Endothelial cell of umbilical vein (primary cell): ENCODE measurements around the gene ZIC4. TPM values are rescaled to one million over a fixed set of nuclear protein-coding genes. Genes with fewer than 3 reads are reported as not detected.

Experiments
- BruUV-seq: library from RNA; stranded (reverse); fragments of 400-500 nt; replicated peaks from 2 replicates; lab custom pipeline; 2021; lab: Mats Ljungman, UMichigan
- CTCF ChIA-PET: fragments of 300-600, 350-600 bp; sonication (Branson Sonifier 250); formaldehyde crosslinking; loops from one replicate; lab custom pipeline; 2021; ENCODE audit warnings: antibody characterized with exemption, inconsistent platforms; lab: Charles Lee
- POLR2A ChIA-PET: fragments of 300-600, 350-600 bp; sonication (Branson Sonifier 250); formaldehyde crosslinking; loops from one replicate; lab custom pipeline; 2021; ENCODE audit warnings: antibody characterized with exemption, inconsistent platforms; lab: Charles Lee
- DNase-seq: peaks from one replicate; pipeline ENCODE4 v3.0.0-alpha.2; 2011; ENCODE audit warnings: low read depth, low spot score
- FAIRE-seq: peaks from 2 replicates; lab custom pipeline; 2011; peaks lifted over from hg19 to GRCh38; lab: Jason Lieb, UNC
- H2AFZ ChIP-seq: 2 replicates; pipeline ENCODE4 v1.6.0; 2012; ENCODE audit warnings: low read depth, low read length, control low read depth, inconsistent platforms
- H3K27ac ChIP-seq: 2 replicates; pipeline ENCODE4 v1.5.1; 2011; ENCODE audit warnings: low read depth, mild to moderate bottlenecking, control low read depth, low read length, moderate library complexity; ENCODE audit not compliant: insufficient read depth
- H3K27me3 ChIP-seq, 2 experiments: 2 replicates each; pipeline versions ENCODE4 v1.6.0 to v1.6.1; 2011; ENCODE audit warnings: low read length in 2 of 2, mixed read lengths in 1 of 2; ENCODE audit not compliant: control insufficient read depth in 2 of 2, insufficient read depth in 2 of 2
- H3K36me3 ChIP-seq, 2 experiments: 2 replicates in 1 of 2; 3 replicates in 1 of 2; pipeline ENCODE4 v1.5.1; 2011; ENCODE audit warnings: low read length in 2 of 2, mild to moderate bottlenecking in 1 of 2, moderate library complexity in 1 of 2; ENCODE audit not compliant: control insufficient read depth in 2 of 2, insufficient read depth in 2 of 2; ENCODE audit errors: extremely low read depth in 1 of 2
- H3K4me1 ChIP-seq: 3 replicates; pipeline ENCODE4 v1.5.1; 2011; ENCODE audit warnings: mild to moderate bottlenecking, low read length; ENCODE audit not compliant: control insufficient read depth, insufficient read depth; ENCODE audit errors: extremely low read depth
- H3K4me2 ChIP-seq: 2 replicates; pipeline ENCODE4 v1.6.1; 2011; ENCODE audit warnings: low read length, control low read depth, mixed read lengths; ENCODE audit not compliant: insufficient read depth
- H3K4me3 ChIP-seq, 3 experiments: fragments of 200-600 bp in 1 of 3; sonication (generic), shearing (Covaris generic) in 1 of 3; replicated peaks in 1 of 3; 2 replicates each; pipeline ENCODE4 v1.5.1; 2011 to 2016; ENCODE audit warnings: control low read depth in 3 of 3, low read length in 3 of 3, mild to moderate bottlenecking in 2 of 3, inconsistent platforms in 1 of 3, low read depth in 1 of 3, moderate library complexity in 1 of 3; ENCODE audit not compliant: insufficient read depth in 1 of 3
- H3K79me2 ChIP-seq: 2 replicates; pipeline ENCODE4 v1.6.0; 2012; ENCODE audit warnings: low read length, inconsistent platforms; ENCODE audit not compliant: control insufficient read depth, insufficient read depth
- H3K9ac ChIP-seq: replicated peaks from 2 replicates; pipeline ENCODE3; 2011; ENCODE audit warnings: low read length, control low read depth; ENCODE audit not compliant: insufficient read depth; ENCODE audit errors: extremely low read depth
- H3K9me1 ChIP-seq: replicated peaks from 3 replicates; pipeline ENCODE4 v1.6.0; 2011; ENCODE audit warnings: mild to moderate bottlenecking, low read length; ENCODE audit not compliant: control insufficient read depth, insufficient read depth; ENCODE audit errors: extremely low read depth
- H3K9me3 ChIP-seq: replicated peaks from 2 replicates; pipeline ENCODE4 v1.5.1; 2012; ENCODE audit warnings: low read length, inconsistent platforms; ENCODE audit not compliant: control insufficient read depth, insufficient read depth
- H4K20me1 ChIP-seq: replicated peaks from 2 replicates; pipeline ENCODE3; 2011; ENCODE audit warnings: mild to moderate bottlenecking, low read length; ENCODE audit not compliant: control insufficient read depth, insufficient read depth; ENCODE audit errors: extremely low read depth
- EZH2 ChIP-seq: IDR thresholded peaks from 2 replicates; pipeline ENCODE4 v1.6.1; 2012; ENCODE audit warnings: borderline replicate concordance, low read depth, mild to moderate bottlenecking, moderate library complexity, low read length, inconsistent platforms; ENCODE audit not compliant: severe bottlenecking
- POLR2AphosphoS5 ChIP-seq: IDR thresholded peaks from 2 replicates; pipeline ENCODE4 v1.6.1; 2012; ENCODE audit warnings: low read depth, mild to moderate bottlenecking, control low read depth, low read length, moderate library complexity; ENCODE audit not compliant: insufficient read depth
- dilution Hi-C: fragments of 300-500 bp; cut with MboI; formaldehyde crosslinking; loops from one replicate; pipeline ENCODE4 v1.15.0; 2019; ENCODE audit warnings: low sequenced_read_pairs; ENCODE audit not compliant: extremely low pct_ligation_motif_present
- intact Hi-C: fragments of 100-400 bp; cut with micrococcal nuclease; formaldehyde crosslinking; loops from one replicate; pipeline ENCODE4 v1.10.0; 2022
- polyA plus RNA-seq, 4 experiments: library from polyadenylated mRNA; depleted of rRNA in 3 of 4; stranded (reverse) in 3 of 4; unstranded in 1 of 4; fragments of >200 nt; gene quantifications; 2 replicates each; pipeline versions ENCODE4 v1.2.1 to v1.2.3, GENCODE V29; 2011 to 2012; ENCODE audit warnings: missing spikeins in 1 of 4
- total RNA-seq: library from RNA; stranded (reverse); gene quantifications from 2 replicates; pipeline ENCODE4 v1.2.3, GENCODE V29; 2021
- TF ChIP-seq, protein P1 (sequence below), 2 donors: IDR thresholded peaks; 1 replicate in 1 of 2; 2 replicates in 1 of 2; pipeline ENCODE4 v1.5.1; 2011; ENCODE audit warnings: low read length in 2 of 2, mild to moderate bottlenecking in 2 of 2, moderate library complexity in 2 of 2, control low read depth in 1 of 2, inconsistent platforms in 1 of 2, low read depth in 1 of 2; ENCODE audit not compliant: insufficient read depth in 1 of 2; ENCODE audit errors: extremely low read depth in 1 of 2

ZIC4 gene
- total and polyA plus RNA-seq, 2 donors (not counting 3 experiments of a cell fraction or from before 2014, with no cell fraction given): not detected

DNA sequence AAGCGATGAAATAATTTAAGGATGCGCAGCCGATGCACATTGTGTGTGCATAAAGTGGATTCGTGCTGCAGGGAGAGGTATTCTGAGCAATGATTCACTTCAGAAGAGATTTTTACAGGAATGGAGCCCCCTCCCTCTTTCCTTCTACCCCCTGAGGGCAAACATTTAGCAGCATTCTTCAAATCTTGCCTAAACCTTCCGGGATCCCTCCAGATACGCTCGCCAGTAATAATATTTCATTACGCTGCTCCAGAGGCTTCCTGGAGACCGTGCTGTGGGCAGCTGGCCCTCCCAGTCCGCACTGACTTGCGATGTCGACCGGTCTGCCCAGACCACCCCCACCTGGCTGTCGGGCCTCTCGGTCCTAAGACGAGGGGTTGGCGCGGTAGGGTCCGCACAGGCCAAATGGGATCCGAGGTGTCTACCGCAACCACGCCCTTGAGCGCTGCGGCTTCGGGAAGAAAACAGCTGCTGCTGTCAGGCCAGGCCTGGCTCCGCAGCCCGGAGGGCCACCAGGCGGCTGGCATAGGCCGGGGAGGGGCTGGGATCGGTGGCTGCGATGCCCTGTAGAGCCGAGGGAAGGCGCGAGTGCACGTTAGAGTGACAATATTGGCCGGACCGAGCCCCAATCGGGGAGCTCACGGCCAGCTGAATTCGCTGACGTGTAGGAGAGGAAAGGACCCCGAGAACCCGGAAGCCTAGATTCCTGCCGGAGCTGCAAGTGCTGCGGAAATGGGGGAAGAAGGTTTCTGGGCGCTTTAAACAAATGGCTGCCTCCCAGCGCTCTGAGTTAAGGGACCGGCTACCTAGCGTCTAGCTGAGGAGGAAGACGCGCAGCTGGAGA is 14.3 kb downstream of the ZIC4 start:
- FAIRE-seq (peak; percentile 12), DNase-seq (peak; percentile 22)
- Histone ChIP-seq H4K20me1 (no peaks in the 10 kb centered on the region), H3K79me2 (no peaks in the 10 kb centered on the region), H3K4me2 (peak overlapping the region; percentile 52), H3K36me3 (no peaks in the 10 kb centered on the region), H3K9ac (no peak overlapping the region), H3K27ac (no peak overlapping the region), H3K4me3 (no peak overlapping the region), H2AFZ (no peak overlapping the region), H3K4me1 (peaks cover 6% of the 10 kb centered on the region), H3K9me1 (no peaks in the 10 kb centered on the region), H3K27me3 (peaks cover 91 to 97% of the 10 kb centered on the region in 2 experiments), H3K9me3 (no peaks in the 10 kb centered on the region)
- ChIA-PET POLR2A (no interaction called here), CTCF (interaction anchor here (1.1 to 2.4 kb wide), 9 partner anchors 8 to 686 kb away, joined by 3 to 10 read pairs (median 5); no protein-coding TSS in a partner anchor)
- intact Hi-C loops: no loop called here
- dilution Hi-C loops: no loop called here
- TF ChIP-seq POLR2AphosphoS5 (no peak), EZH2 (peak; percentile 18)
- TF ChIP-seq, protein P1, sequence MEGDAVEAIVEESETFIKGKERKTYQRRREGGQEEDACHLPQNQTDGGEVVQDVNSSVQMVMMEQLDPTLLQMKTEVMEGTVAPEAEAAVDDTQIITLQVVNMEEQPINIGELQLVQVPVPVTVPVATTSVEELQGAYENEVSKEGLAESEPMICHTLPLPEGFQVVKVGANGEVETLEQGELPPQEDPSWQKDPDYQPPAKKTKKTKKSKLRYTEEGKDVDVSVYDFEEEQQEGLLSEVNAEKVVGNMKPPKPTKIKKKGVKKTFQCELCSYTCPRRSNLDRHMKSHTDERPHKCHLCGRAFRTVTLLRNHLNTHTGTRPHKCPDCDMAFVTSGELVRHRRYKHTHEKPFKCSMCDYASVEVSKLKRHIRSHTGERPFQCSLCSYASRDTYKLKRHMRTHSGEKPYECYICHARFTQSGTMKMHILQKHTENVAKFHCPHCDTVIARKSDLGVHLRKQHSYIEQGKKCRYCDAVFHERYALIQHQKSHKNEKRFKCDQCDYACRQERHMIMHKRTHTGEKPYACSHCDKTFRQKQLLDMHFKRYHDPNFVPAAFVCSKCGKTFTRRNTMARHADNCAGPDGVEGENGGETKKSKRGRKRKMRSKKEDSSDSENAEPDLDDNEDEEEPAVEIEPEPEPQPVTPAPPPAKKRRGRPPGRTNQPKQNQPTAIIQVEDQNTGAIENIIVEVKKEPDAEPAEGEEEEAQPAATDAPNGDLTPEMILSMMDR (IDR thresholded peaks at IDR 0.05; ENCODE audit: extremely low read depth in 1 of 2, insufficient read depth in 1 of 2, low read depth in 1 of 2, low read length in 2 of 2): peak in 1 of 2 donors; percentile 21
- BruUV-seq: no TSS peak
